HG03442 (cell line): ENCODE results near the gene SND1.

Experiments used
- ATAC-seq: cut with Tn5 transposase; IDR thresholded peaks from one replicate; pipeline ENCODE4 v1.9.1; 2021; ENCODE audit warnings: mild to moderate bottlenecking, moderate library complexity; ENCODE audit not compliant: unreplicated experiment

SND1 gene

GRCh38 chr7:128030654-128031611 lies 378.9 kb downstream of the SND1 start, which contains the start of gene LRRC4:
TSS of gene LRRC4 (minus strand) at chr7:128031437. CDS start at chr7:128030640, 797 bp downstream.
- peak; percentile 48 for ATAC-seq

GRCh38 chr7:128031901-128032604 lies 380.1 kb downstream of the SND1 start:
- peak; percentile 60 for ATAC-seq

- no peak for ATAC-seq
These were observed 380.7 kb downstream of the SND1 start for GRCh38 chr7:128032605-128033235.

GRCh38 chr7:128033246-128033645 lies 381.3 kb downstream of the SND1 start:
- no peak for ATAC-seq

DNA sequence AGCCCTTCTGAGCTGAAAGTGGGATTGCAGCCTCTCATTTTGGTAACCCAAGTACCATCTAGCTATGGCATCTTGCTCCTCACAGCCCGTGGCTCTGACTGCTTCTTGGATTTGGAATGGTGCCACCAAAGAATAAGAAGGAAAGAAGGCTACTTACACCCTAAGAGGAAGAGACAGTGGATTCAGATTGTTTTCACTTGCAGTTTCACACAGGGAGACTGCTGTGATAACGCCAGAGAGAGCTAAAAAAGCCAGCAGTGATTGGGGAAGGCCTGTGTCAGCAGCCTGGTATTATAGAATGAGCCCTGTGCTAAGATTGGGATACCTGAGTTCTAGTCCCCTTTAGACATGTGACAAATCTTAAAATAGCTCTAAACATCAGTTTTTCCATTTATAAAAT lies 382.8 kb downstream of the SND1 start:
- no peak for ATAC-seq

GRCh38 chr7:128035712-128036111 lies 383.7 kb downstream of the SND1 start:
- no peak for ATAC-seq

DNA sequence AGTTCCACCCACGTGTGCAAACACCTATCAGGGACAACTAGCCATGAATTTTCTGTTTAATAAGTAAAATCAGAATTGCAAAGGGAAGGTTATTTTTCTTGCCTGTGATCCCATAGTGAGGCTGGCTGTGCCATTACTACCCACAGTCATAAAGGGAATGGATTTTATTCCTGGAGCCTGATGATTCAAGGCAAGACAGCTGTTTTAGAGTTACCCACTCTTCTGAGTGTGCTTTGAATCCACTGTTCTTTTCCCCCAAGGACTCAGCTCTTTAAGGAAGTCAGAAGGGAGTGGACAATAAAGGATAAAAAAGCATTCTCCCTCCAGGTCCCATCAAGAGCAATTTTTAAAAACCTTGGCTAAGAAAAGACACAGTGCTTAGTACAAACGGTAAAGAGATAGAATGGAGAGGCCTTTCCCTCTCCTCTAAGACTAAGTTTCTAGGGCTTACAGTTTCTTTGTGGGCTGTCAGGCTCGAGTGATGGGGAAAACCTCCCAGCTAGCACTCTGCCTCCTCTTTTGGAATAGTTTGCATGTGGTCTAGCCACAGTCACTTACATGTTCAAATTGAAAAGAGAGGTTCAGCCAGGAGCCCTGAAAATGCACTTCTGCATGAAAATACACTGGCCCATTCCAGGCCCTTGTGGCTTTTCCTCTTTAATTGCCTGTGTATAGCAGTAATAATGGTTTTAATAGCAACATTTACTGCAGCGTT lies 384.4 kb downstream of the SND1 start:
- no peak for ATAC-seq

- no peak for ATAC-seq
These were observed 385.1 kb downstream of the SND1 start for GRCh38 chr7:128037081-128037480.

DNA sequence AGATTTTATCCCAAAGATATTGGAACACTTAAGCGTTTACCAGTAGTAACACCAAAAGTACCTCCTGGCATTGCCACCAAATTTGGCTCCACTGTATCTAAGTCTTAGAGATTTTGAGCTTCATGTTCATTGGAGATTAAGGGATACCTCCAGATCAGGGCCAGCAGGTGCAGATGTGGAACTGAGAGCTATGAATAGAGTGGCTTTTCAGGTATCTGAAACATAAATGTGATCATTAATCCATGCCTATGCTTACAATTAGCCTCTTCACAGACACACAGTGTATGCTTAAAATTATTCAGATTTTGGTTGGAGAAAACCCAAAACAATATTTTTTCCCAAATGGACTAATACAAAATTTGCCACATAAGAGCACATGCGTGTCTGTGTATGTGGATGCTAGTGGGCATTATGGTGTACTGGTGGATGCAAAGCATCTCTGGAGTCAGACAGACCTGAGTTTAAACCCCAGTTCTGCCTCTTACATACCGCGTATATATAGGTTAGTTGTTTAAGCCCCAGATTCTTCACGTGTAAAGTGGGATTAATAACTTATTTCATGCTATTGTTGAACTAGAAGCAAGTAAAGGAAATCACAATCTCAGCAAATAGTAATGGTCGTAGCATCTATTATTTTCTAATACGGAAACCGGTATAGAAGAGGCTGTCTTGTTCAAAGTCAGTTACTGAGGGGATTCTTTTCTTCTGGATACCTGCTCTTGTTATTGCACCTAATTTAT lies 386.1 kb downstream of the SND1 start:
- no peak for ATAC-seq

DNA sequence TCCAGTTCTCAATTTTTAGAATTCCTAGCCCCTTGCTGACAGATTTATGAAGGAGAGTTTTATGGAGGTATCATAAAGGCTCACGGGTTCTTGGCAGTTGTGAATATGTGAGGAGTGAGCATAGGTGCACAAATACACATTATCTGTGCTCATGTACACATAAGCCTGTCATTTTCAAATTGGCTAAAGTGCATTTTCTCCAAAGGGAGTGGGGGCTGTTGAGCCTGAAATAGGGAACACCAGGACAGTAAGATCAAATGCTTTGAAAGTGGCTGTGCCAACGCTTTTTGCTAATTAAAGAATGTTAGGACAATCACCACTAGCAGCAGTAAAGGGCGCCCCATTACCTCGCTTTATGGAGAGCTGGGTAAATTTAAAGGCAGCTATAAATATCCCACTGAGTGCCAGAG lies 387.6 kb downstream of the SND1 start:
- no peak for ATAC-seq

- no peak for ATAC-seq
These were observed 388.2 kb downstream of the SND1 start for GRCh38 chr7:128040205-128040604.

- no peak for ATAC-seq
These were observed 389.2 kb downstream of the SND1 start for GRCh38 chr7:128041203-128041602.

- ATAC-seq = no peak
These were observed 390.0 kb downstream of the SND1 start for GRCh38 chr7:128042012-128042411.

DNA sequence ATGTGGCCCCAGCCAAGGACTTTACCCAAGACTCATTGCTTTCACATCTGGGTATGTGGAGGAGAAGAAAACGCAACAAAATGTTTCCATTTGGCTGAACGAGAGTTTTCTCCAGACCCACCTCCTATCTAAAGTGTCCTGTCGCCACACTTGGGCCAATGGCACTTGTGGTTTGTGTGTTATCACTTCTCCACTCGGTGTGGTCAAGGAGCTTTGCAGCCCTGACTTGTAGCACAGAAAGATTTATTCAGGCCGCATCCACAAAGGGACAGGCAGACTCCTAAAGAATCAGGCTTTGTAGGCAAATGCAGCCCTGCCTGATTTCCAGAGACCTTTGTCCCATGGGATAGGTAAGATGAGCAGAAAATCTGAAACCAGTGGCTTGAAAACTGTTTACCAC lies 392.1 kb downstream of the SND1 start:
- peak; percentile 47 for ATAC-seq

DNA sequence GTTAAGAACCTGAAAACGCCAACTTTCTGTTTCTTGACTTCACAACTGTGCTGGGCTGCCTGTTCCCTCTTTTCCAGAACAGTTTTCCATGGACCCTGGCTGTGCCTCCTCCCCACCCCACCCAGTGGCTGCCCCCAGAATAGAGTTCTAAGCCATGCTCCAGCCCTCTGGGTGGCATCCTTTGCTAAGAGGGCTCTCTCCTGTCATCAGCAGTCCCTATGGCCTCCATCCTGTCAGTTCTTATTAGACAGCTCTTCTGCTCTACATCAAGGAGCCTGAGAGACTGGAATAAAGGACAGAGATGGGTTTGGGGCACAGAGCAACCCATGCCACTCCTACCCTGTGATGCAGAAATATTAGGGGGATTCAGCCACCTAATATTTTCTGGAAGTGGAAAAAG lies 393.2 kb downstream of the SND1 start:
- no peak for ATAC-seq

DNA sequence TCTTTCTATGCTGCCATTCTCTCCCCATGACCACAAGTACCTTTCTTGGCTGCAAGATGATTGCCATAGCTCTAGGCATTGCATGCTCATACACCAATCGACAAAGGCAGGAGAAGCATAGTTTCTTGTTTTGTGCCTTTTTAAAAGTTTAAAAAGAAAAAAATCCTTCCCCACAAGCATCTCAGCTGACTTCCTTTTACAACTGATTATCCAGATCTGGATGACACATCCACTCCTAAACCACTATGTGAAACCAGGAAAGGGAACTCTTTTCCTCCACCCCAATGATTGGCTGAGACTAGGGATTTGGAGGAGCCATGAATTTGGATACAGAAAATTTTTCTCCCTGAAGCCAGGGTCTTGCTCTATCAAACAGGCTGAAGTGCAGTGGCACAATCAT lies 393.8 kb downstream of the SND1 start:
- ATAC-seq = no peak

- no peak for ATAC-seq
These were observed 400.4 kb downstream of the SND1 start for GRCh38 chr7:128052404-128052803.

- ATAC-seq = no peak
These were observed 401.0 kb downstream of the SND1 start for GRCh38 chr7:128053023-128053422.

- ATAC-seq = no peak
These were observed 402.0 kb downstream of the SND1 start for GRCh38 chr7:128053991-128054390.

- ATAC-seq = no peak
These were observed 402.5 kb downstream of the SND1 start for GRCh38 chr7:128054511-128054910.
